Measurements from ENCODE around the gene CRB1.

DNA sequence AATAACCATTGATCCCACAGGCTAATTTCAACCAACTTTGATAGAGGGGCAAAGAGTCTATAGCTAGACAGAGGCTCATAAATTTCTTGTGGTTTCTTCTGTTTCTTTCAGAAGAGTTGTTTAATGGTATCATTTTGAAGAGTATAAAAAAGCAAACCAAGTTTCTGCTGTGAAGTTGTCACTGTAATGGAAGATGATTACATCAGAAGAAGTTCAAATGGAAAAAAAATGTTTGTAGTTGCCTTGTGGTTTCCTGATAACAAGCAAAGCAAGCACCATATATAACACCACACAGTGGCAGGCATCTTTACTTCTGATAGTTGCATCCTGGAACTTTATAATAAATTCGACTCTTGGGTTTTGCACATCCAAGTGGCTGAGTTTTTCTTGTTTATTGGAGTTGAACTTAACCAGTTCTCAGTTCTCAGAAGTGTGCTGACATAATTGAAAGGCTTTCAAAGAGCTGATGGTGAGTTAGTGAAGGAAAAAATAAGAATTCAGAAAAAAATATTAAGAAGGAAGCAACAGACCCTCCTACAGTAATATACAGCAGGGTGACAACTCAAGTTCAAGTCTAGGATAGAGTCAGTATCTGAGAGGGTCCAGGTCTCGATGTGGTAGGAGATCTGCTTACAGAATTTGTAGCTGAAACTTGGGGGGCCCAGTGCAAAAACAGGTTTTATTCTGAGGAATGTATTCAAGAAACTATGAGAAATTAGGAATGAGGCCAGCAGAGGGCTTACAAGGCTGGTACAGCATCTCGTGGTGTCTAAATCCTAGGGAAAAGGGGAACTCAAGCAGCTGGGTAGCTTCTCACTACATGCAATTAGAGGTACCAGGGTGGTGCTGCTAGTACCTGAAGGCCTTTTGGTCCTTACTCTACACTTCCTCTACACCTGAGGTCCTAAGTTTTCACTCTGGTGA lies 123.5 kb downstream of the CRB1 start:
- no peak for TF ChIP-seq EZH2 (IDR thresholded peaks at IDR 0.05; ENCODE audit: borderline replicate concordance, low read length)
- TF ChIP-seq, protein P1, sequence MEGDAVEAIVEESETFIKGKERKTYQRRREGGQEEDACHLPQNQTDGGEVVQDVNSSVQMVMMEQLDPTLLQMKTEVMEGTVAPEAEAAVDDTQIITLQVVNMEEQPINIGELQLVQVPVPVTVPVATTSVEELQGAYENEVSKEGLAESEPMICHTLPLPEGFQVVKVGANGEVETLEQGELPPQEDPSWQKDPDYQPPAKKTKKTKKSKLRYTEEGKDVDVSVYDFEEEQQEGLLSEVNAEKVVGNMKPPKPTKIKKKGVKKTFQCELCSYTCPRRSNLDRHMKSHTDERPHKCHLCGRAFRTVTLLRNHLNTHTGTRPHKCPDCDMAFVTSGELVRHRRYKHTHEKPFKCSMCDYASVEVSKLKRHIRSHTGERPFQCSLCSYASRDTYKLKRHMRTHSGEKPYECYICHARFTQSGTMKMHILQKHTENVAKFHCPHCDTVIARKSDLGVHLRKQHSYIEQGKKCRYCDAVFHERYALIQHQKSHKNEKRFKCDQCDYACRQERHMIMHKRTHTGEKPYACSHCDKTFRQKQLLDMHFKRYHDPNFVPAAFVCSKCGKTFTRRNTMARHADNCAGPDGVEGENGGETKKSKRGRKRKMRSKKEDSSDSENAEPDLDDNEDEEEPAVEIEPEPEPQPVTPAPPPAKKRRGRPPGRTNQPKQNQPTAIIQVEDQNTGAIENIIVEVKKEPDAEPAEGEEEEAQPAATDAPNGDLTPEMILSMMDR (conservative IDR thresholded peaks at IDR 0.05 in 1 of 2, IDR thresholded peaks at IDR 0.05 in 1 of 2; ENCODE audit: extremely low read depth in 1 of 2, insufficient read depth in 1 of 2, low read depth in 1 of 2, low read length in 2 of 2): no peak
